GM12878 (cell line): ENCODE data around the gene EPB42. TPM values are rescaled to one million over a fixed set of nuclear protein-coding genes. Genes with fewer than 3 reads are reported as not detected.

Source experiments
- ATAC-seq: fragments of 200-7000 bp; cut with Tn5 transposase; 3 replicates; pipeline ENCODE4 v1.9.1; 2020; ENCODE audit warnings: mild to moderate bottlenecking, moderate library complexity
- BruUV-seq: library from RNA; stranded (reverse); fragments of 400-500 nt; replicated peaks from 2 replicates; lab custom pipeline; 2021; lab: Mats Ljungman, UMichigan
- CTCF ChIA-PET: fragments of 300-600 bp; sonication (Branson Sonifier 250); formaldehyde crosslinking; extraction: SDS; loops from one replicate; lab custom pipeline; 2021; ENCODE audit warnings: inconsistent platforms; lab: Yijun Ruan, JAX
- POLR2A ChIA-PET: fragments of 350-600 bp; formaldehyde crosslinking; extraction: SDS; loops from one replicate; lab custom pipeline; 2021; ENCODE audit warnings: inconsistent platforms; lab: Charles Lee
- RAD21 ChIA-PET: fragments of 300-600 bp; sonication (Branson Sonifier 250); formaldehyde crosslinking; loops from one replicate; lab custom pipeline; 2023; ENCODE audit warnings: antibody characterized with exemption; ENCODE audit not compliant: unreplicated experiment; lab: Charles Lee
- SMC1A ChIA-PET: fragments of 300-600 bp; sonication (Branson Sonifier 250); formaldehyde crosslinking; loops from one replicate; lab custom pipeline; 2023; ENCODE audit not compliant: unreplicated experiment, uncharacterized antibody; lab: Charles Lee
- DNase-seq: peaks from one replicate; pipeline ENCODE4 v3.0.0-alpha.2; 2011; ENCODE audit warnings: low read depth, low spot score
- FAIRE-seq: peaks from 3 replicates; lab custom pipeline; 2011; peaks lifted over from hg19 to GRCh38; lab: Jason Lieb, UNC
- H2AFZ ChIP-seq: 2 replicates; pipeline ENCODE4 v1.6.0; 2011; ENCODE audit warnings: low read depth, low read length, control low read depth; ENCODE audit not compliant: control insufficient read depth
- H3K27ac ChIP-seq: 2 replicates; pipeline ENCODE4 v1.5.1; 2011; ENCODE audit warnings: control low read depth; ENCODE audit not compliant: control insufficient read depth, insufficient read depth
- H3K27me3 ChIP-seq, 2 experiments: replicated peaks in 1 of 2; 2 replicates each; pipeline versions ENCODE4 v1.6.0 to v1.6.1; 2011; ENCODE audit warnings: low read length in 1 of 2; ENCODE audit not compliant: control insufficient read depth in 2 of 2, insufficient read depth in 2 of 2
- H3K36me3 ChIP-seq, 2 experiments: 2 replicates each; pipeline ENCODE4 v1.5.1; 2011; ENCODE audit warnings: low read length in 1 of 2; ENCODE audit not compliant: control insufficient read depth in 2 of 2, insufficient read depth in 2 of 2
- H3K4me1 ChIP-seq: 2 replicates; pipeline ENCODE4 v1.6.1; 2011; ENCODE audit warnings: mild to moderate bottlenecking, low read length, moderate library complexity, mixed read lengths; ENCODE audit not compliant: control insufficient read depth, insufficient read depth
- H3K4me2 ChIP-seq: 2 replicates; pipeline ENCODE4 v1.6.0; 2011; ENCODE audit warnings: control low read depth; ENCODE audit not compliant: control insufficient read depth, insufficient read depth
- H3K4me3 ChIP-seq: fragments of 200-600 bp; sonication (generic); 2 replicates; pipeline ENCODE4 v1.5.1; 2016
- H3K79me2 ChIP-seq: 2 replicates; pipeline ENCODE4 v1.6.0; 2011; ENCODE audit warnings: low read length; ENCODE audit not compliant: control insufficient read depth, insufficient read depth
- H3K9ac ChIP-seq: 2 replicates; pipeline ENCODE4 v1.8.0; 2011; ENCODE audit warnings: low read length, control low read depth, mixed read lengths; ENCODE audit not compliant: control insufficient read depth, insufficient read depth
- H3K9me3 ChIP-seq: replicated peaks from 3 replicates; pipeline ENCODE4 v1.5.1; 2011; ENCODE audit warnings: mild to moderate bottlenecking, low read length; ENCODE audit not compliant: control insufficient read depth, insufficient read depth
- H4K20me1 ChIP-seq: 2 replicates; pipeline ENCODE4 v1.6.0; 2011; ENCODE audit not compliant: control insufficient read depth, insufficient read depth
- BCL11A ChIP-seq: IDR thresholded peaks from 2 replicates; pipeline ENCODE4 v1.6.1; 2011; ENCODE audit warnings: low read depth, low read length
- CHD1 ChIP-seq: IDR thresholded peaks from 2 replicates; pipeline ENCODE4 v1.6.1; 2012; ENCODE audit warnings: low read depth, low read length, improper control_type of control experiment
- CHD2 ChIP-seq: IDR thresholded peaks from 2 replicates; pipeline ENCODE4 v1.6.1; 2011; ENCODE audit warnings: low read depth, low read length, improper control_type of control experiment, borderline replicate concordance
- CHD4 ChIP-seq: fragments of 200-600 bp; sonication (generic); IDR thresholded peaks from 2 replicates; pipeline ENCODE4 v1.6.1; 2016; ENCODE audit warnings: mild to moderate bottlenecking
- E4F1 ChIP-seq: fragments of 450-650 bp; IDR thresholded peaks from 2 replicates; pipeline ENCODE4 v1.6.1; 2018; ENCODE audit warnings: borderline replicate concordance, mild to moderate bottlenecking; ENCODE audit not compliant: partially characterized antibody
- ESRRA ChIP-seq: IDR thresholded peaks from 2 replicates; pipeline ENCODE4 v1.6.1; 2012; ENCODE audit warnings: mild to moderate bottlenecking, low read length, improper control_type of control experiment
- IRF4 ChIP-seq: IDR thresholded peaks from 2 replicates; pipeline ENCODE4 v1.6.1; 2011; ENCODE audit warnings: low read depth, low read length
- JUND ChIP-seq: IDR thresholded peaks from 2 replicates; pipeline ENCODE4 v1.6.1; 2012; ENCODE audit warnings: low read depth, mild to moderate bottlenecking, low read length, improper control_type of control experiment, moderate library complexity
- NFIC ChIP-seq: IDR thresholded peaks from 2 replicates; pipeline ENCODE4 v1.6.1; 2012; ENCODE audit warnings: low read depth, mild to moderate bottlenecking, inconsistent platforms, low read length, moderate library complexity
- NFXL1 ChIP-seq: fragments of 450-650 bp; IDR thresholded peaks from 2 replicates; pipeline ENCODE4 v1.6.1; 2017; ENCODE audit warnings: antibody characterized with exemption, mild to moderate bottlenecking, borderline replicate concordance
- RB1 ChIP-seq: fragments of 450-650 bp; formaldehyde crosslinking; IDR thresholded peaks from 2 replicates; pipeline ENCODE4 v1.6.1; 2017; ENCODE audit warnings: mild to moderate bottlenecking, borderline replicate concordance
- RBBP5 ChIP-seq: fragments of 200-600 bp; sonication (generic); conservative IDR thresholded peaks from 2 replicates; pipeline ENCODE4 v1.6.1; 2016
- SMAD5 ChIP-seq: IDR thresholded peaks from 2 replicates; pipeline ENCODE4 v1.6.1; 2016; ENCODE audit warnings: antibody characterized with exemption, low read depth
- SP1 ChIP-seq: IDR thresholded peaks from one replicate; pipeline ENCODE4 v1.6.1; 2011; ENCODE audit warnings: low read depth, low read length
- SPI1 ChIP-seq: IDR thresholded peaks from 2 replicates; pipeline ENCODE4 v1.6.1; 2011; ENCODE audit warnings: low read depth, mild to moderate bottlenecking, low read length, moderate library complexity, borderline replicate concordance; ENCODE audit not compliant: insufficient read depth
- SUPT20H ChIP-seq: IDR thresholded peaks from 2 replicates; pipeline ENCODE4 v1.6.1; 2011; ENCODE audit warnings: low read depth, mild to moderate bottlenecking, low read length, moderate library complexity, borderline replicate concordance; ENCODE audit not compliant: control insufficient read depth
- SUZ12 ChIP-seq: fragments of 200-600 bp; sonication (generic); IDR thresholded peaks from one replicate; pipeline ENCODE4 v1.6.1; 2018; ENCODE audit warnings: antibody characterized with exemption, mild to moderate bottlenecking; ENCODE audit not compliant: unreplicated experiment
- TCF12 ChIP-seq: IDR thresholded peaks from 2 replicates; pipeline ENCODE4 v1.6.1; 2011; ENCODE audit warnings: low read depth, mild to moderate bottlenecking, low read length
- TCF7 ChIP-seq: IDR thresholded peaks from 2 replicates; pipeline ENCODE4 v1.6.1; 2014; ENCODE audit warnings: antibody characterized with exemption, borderline replicate concordance
- WGBS: methylation state at CpG from one replicate; pipeline ENCODE4 v1.1.6; 2016; ENCODE audit warnings: low lambda C conversion rate; ENCODE audit not compliant: insufficient replicate concordance, insufficient coverage; ENCODE audit errors: missing lambda C conversion rate; 5-methylcytosine and 5-hydroxymethylcytosine counted together
- in situ Hi-C: fragments of 300-500 bp; cut with MboI; formaldehyde crosslinking; loops from 9 replicates; pipeline ENCODE4 v1.14.3; 2018; ENCODE audit warnings: mixed read lengths
- intact Hi-C: fragments of 100-400 bp; cut with micrococcal nuclease; formaldehyde crosslinking; loops from one replicate; pipeline ENCODE4 v1.14.2; 2022; ENCODE audit not compliant: unreplicated experiment
- polyA plus RNA-seq, 11 experiments: library from polyadenylated mRNA; depleted of rRNA in 4 of 11; unstranded in 6 of 11; stranded (reverse) in 5 of 11; fragments of >200 nt; fragmentation: Nextera tagmentation in 4 of 11; fragmentation: Illumina TruSeq in 1 of 11; extraction: Ambion mirVana in 4 of 11; extraction: Trizol in 1 of 11; gene quantifications; 1 replicate in 1 of 11; 2 replicates in 10 of 11; pipeline versions ENCODE4 v1.2.1 to v1.2.3, GENCODE V29; 2011 to 2016; ENCODE audit warnings: inconsistent platforms in 2 of 11, missing spikeins in 2 of 11, low read depth in 1 of 11
- total RNA-seq, 4 experiments: library from RNA; depleted of rRNA in 3 of 4; stranded (reverse); fragments of >200 nt in 3 of 4; fragmentation: Illumina TruSeq in 1 of 4; extraction: Trizol in 1 of 4; gene quantifications; 2 replicates each; pipeline versions ENCODE4 v1.2.1 to v1.2.3, GENCODE V29; 2013 to 2021
- TF ChIP-seq, protein P1 (sequence below): fragments of 450-650 bp; IDR thresholded peaks from 2 replicates; pipeline ENCODE4 v1.6.1; 2017; ENCODE audit warnings: low read depth, mild to moderate bottlenecking, moderate library complexity

Gene EPB42
- total and polyA plus RNA-seq, 10 of the 15 experiments (the other 5 are each of a cell fraction or from before 2014, with no cell fraction given), result not detected

DNA sequence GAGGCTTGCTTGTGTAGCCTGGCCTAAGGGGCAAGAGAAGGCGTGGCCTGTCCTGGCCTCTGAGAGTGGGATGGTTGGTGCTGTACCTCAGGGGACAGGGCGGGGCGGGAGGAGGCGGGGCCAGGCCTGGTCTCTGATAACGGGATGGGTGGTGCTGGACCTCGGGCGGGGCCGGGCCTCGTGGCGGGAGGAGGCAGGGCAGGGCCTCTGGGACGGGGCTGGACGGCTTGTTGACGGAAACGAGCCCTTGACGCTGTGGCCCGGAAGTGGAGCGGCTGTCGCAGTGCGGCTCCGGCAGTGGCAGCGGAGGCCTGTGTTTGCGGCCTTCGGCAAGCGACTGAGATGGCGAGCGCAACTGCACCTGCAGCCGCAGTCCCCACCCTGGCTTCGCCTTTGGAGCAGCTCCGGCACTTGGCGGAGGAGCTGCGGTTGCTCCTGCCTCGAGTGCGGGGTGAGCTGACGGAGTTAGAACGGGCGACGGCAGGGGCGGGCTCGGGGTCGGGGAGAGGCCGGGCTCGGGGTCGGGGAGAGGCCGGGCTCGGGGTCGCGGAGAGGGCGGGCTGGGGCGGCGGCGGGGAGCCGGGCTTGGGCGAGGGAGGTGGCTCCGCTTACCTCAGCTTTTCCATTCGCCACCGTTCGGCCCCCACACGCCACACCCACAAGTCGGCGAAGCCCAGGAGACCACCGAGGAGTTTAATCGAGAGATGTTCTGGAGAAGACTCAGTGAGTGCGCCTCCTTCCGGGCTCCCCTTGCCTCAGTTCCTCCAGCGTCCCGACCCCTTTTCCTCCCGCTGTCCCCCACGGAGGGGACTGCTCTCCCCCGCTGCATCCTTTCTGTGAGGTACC, 35.4 kb downstream of the EPB42 start, which contains the start of gene CCNDBP1:
Gene CCNDBP1, plus strand, starts transcription at position 247 of the 846 bp plus-strand sequence. Its CDS starts 96 bp downstream, at position 343.
- POLR2A ChIA-PET, result interaction anchor here (0.6 to 1.7 kb wide), 3 partner anchors 11 to 43 kb away, joined by 3 to 4 read pairs (median 3); no protein-coding TSS in a partner anchor
- CTCF ChIA-PET, result interaction anchor here (0.9 to 5.0 kb wide), 5 partner anchors 19 to 101 kb away, joined by 3 to 37 read pairs (median 8); no protein-coding TSS in a partner anchor
- 1% methylated on average over 61 of the region's 69 CpGs for WGBS
- Histone ChIP-seq H3K4me1 (no peaks in the 10 kb centered on the region), H3K36me3 (peaks cover 0 to 2% of the 10 kb centered on the region in 2 experiments; a peak in 2 of 4 replicates), H3K4me2 (peak within 1 kb of the TSS; percentile 86), H3K4me3 (peak within 1 kb of the TSS; percentile 100), H3K9ac (peak within 1 kb of the TSS; percentile 91), H3K79me2 (peaks cover 15% of the 10 kb centered on the region), H3K27me3 (no peaks in the 10 kb centered on the region), H4K20me1 (no peaks in the 10 kb centered on the region), H3K27ac (peak within 1 kb of the TSS; percentile 80), H2AFZ (peak within 1 kb of the TSS; percentile 75), H3K9me3 (no peaks in the 10 kb centered on the region)
- in situ Hi-C loops, result no loop called here
- intact Hi-C loops, result loop anchor here (2.0 to 5.0 kb wide), 2 partner anchors 39 to 53 kb away; partner anchors contain the start of gene TMEM62
- DNase-seq, result peak; percentile 87
- SMC1A ChIA-PET, result interaction anchor here (1.5 to 2.3 kb wide), 4 partner anchors 19 to 100 kb away, joined by 3 to 12 read pairs (median 7); partner anchors contain the start of gene UBR1
- peak; percentile 98 for ATAC-seq
- RAD21 ChIA-PET, result interaction anchor here (0.6 to 2.2 kb wide), 5 partner anchors 15 to 120 kb away, joined by 3 to 15 read pairs (median 5); no protein-coding TSS in a partner anchor
- no TSS peak for BruUV-seq
- peak; percentile 97 for FAIRE-seq
- TF ChIP-seq JUND, result no peak
- peak; percentile 49; the same call in 1 of the 2 replicates for TF ChIP-seq RB1
- TF ChIP-seq SUPT20H, result no peak
- TF ChIP-seq NFXL1, result no peak
- TF ChIP-seq, protein P1, sequence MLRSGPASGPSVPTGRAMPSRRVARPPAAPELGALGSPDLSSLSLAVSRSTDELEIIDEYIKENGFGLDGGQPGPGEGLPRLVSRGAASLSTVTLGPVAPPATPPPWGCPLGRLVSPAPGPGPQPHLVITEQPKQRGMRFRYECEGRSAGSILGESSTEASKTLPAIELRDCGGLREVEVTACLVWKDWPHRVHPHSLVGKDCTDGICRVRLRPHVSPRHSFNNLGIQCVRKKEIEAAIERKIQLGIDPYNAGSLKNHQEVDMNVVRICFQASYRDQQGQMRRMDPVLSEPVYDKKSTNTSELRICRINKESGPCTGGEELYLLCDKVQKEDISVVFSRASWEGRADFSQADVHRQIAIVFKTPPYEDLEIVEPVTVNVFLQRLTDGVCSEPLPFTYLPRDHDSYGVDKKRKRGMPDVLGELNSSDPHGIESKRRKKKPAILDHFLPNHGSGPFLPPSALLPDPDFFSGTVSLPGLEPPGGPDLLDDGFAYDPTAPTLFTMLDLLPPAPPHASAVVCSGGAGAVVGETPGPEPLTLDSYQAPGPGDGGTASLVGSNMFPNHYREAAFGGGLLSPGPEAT, result no peak
- TF ChIP-seq IRF4, result no peak
- peak; percentile 73 for TF ChIP-seq TCF12
- TF ChIP-seq E4F1, result peak; percentile 89
- TF ChIP-seq SMAD5, result peak; percentile 84; the same call in 1 of the 2 replicates
- 0 out of 2 replicates have a peak, but pooled peaks have one; percentile 7 for TF ChIP-seq BCL11A
- no peak for TF ChIP-seq NFIC
- TF ChIP-seq SPI1, result peak; percentile 31; the same call in 1 of the 2 replicates
- no peak for TF ChIP-seq TCF7
- TF ChIP-seq SUZ12, result no peak
- no peak for TF ChIP-seq ESRRA
- no peak for TF ChIP-seq CHD4
- peak; percentile 63; the same call in 1 of the 2 replicates for TF ChIP-seq CHD2
- 0 out of 2 replicates have a peak, but pooled peaks have one; percentile 25 for TF ChIP-seq CHD1
- peak; percentile 24 for TF ChIP-seq SP1
- TF ChIP-seq RBBP5, result no peak
